ENCODE measurements around the gene FGF22. TPM values are rescaled to one million over a fixed set of nuclear protein-coding genes. Genes with fewer than 3 reads are reported as not detected.

The FGF22 gene
- total and polyA plus RNA-seq, 4 donors, result 0.08 TPM; not detected in 3

- H3K9ac ChIP-seq (ENCODE audit: low read depth in 1 of 2, low read length in 2 of 2), result no peak overlapping the region
- H3K36me3 ChIP-seq (ENCODE audit: control insufficient read depth in 4 of 4, insufficient read depth in 3 of 4, low read depth in 1 of 4, low read length in 3 of 4), result no peaks in the 10 kb centered on the region
- H3K27me3 ChIP-seq (ENCODE audit: control insufficient read depth in 4 of 4, insufficient read depth in 4 of 4, low read length in 3 of 4), result no peaks in the 10 kb centered on the region
- no peak overlapping the region for H3K27ac ChIP-seq (ENCODE audit: low read depth in 1 of 2, low read length in 2 of 2)
- H3K9me3 ChIP-seq (ENCODE audit: control insufficient read depth in 4 of 4, low read length in 3 of 4), result no peaks in the 10 kb centered on the region
- DNase-seq (ENCODE audit: low spot score), result no peak
- 79% methylated on average over 25 of the region's 25 CpGs for WGBS
- peaks cover 0 to 10% (median 6%) of the 10 kb centered on the region in 4 donors for H3K4me1 ChIP-seq (ENCODE audit: control insufficient read depth in 4 of 4, insufficient read depth in 4 of 4, low read length in 3 of 4)
- TF ChIP-seq, protein P1, sequence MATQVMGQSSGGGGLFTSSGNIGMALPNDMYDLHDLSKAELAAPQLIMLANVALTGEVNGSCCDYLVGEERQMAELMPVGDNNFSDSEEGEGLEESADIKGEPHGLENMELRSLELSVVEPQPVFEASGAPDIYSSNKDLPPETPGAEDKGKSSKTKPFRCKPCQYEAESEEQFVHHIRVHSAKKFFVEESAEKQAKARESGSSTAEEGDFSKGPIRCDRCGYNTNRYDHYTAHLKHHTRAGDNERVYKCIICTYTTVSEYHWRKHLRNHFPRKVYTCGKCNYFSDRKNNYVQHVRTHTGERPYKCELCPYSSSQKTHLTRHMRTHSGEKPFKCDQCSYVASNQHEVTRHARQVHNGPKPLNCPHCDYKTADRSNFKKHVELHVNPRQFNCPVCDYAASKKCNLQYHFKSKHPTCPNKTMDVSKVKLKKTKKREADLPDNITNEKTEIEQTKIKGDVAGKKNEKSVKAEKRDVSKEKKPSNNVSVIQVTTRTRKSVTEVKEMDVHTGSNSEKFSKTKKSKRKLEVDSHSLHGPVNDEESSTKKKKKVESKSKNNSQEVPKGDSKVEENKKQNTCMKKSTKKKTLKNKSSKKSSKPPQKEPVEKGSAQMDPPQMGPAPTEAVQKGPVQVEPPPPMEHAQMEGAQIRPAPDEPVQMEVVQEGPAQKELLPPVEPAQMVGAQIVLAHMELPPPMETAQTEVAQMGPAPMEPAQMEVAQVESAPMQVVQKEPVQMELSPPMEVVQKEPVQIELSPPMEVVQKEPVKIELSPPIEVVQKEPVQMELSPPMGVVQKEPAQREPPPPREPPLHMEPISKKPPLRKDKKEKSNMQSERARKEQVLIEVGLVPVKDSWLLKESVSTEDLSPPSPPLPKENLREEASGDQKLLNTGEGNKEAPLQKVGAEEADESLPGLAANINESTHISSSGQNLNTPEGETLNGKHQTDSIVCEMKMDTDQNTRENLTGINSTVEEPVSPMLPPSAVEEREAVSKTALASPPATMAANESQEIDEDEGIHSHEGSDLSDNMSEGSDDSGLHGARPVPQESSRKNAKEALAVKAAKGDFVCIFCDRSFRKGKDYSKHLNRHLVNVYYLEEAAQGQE (IDR thresholded peaks at IDR 0.05), result no peak
- TF ChIP-seq MAX (IDR thresholded peaks at IDR 0.05) (no peak), FOXA1 (IDR thresholded peaks at IDR 0.05) (no peak), HNF4G (IDR thresholded peaks at IDR 0.05) (no peak), FOXA2 (IDR thresholded peaks at IDR 0.05) (no peak), YY1 (IDR thresholded peaks at IDR 0.05) (no peak)
- TF ChIP-seq, protein P2, sequence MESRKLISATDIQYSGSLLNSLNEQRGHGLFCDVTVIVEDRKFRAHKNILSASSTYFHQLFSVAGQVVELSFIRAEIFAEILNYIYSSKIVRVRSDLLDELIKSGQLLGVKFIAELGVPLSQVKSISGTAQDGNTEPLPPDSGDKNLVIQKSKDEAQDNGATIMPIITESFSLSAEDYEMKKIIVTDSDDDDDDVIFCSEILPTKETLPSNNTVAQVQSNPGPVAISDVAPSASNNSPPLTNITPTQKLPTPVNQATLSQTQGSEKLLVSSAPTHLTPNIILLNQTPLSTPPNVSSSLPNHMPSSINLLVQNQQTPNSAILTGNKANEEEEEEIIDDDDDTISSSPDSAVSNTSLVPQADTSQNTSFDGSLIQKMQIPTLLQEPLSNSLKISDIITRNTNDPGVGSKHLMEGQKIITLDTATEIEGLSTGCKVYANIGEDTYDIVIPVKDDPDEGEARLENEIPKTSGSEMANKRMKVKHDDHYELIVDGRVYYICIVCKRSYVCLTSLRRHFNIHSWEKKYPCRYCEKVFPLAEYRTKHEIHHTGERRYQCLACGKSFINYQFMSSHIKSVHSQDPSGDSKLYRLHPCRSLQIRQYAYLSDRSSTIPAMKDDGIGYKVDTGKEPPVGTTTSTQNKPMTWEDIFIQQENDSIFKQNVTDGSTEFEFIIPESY (IDR thresholded peaks at IDR 0.05), result no peak
- no peak overlapping the region for H3K4me3 ChIP-seq (ENCODE audit: low read depth in 1 of 3, low read length in 3 of 3)
These were observed 43.1 kb downstream of the FGF22 start for GRCh38 chr19:682678-683320.

DNA sequence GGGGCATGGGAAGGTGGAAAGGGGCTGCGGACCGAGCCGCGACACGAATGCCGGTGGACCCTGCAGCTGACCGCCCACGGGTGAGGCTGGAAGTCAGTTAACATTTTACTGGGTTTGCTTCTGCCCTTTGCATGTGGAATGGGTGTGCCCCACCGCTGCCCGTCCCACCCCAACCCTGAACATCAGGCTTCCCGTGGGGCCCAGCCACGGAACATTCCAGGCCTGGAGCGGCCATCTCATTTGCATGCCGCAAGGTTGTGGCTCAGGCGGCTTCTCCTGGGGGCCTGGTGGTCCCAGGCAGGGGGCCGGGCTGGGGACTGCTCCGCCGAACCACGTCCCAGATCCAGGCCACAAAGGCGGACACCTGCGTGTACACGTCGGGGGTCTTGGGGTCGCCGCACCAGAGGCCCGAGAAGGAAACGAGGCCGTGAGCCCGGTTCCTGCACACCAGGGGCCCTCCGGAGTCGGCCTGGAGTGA is 45.8 kb downstream of the FGF22 start:
- no peak overlapping the region for H3K4me3 ChIP-seq (ENCODE audit: low read depth in 1 of 3, low read length in 3 of 3)
- peaks cover 0 to 2% (median 0%) of the 10 kb centered on the region in 4 donors for H3K4me1 ChIP-seq (ENCODE audit: control insufficient read depth in 4 of 4, insufficient read depth in 4 of 4, low read length in 3 of 4)
- H3K9me3 ChIP-seq (ENCODE audit: control insufficient read depth in 4 of 4, low read length in 3 of 4), result no peaks in the 10 kb centered on the region
- TF ChIP-seq FOXA2 (IDR thresholded peaks at IDR 0.05) (no peak), RXRA (IDR thresholded peaks at IDR 0.05) (no peak), SP1 (IDR thresholded peaks at IDR 0.05) (no peak), GABPA (IDR thresholded peaks at IDR 0.05 in 1 of 2, conservative IDR thresholded peaks at IDR 0.05 in 1 of 2) (no peak), NR2F2 (IDR thresholded peaks at IDR 0.05) (no peak)
- TF ChIP-seq, protein P3, sequence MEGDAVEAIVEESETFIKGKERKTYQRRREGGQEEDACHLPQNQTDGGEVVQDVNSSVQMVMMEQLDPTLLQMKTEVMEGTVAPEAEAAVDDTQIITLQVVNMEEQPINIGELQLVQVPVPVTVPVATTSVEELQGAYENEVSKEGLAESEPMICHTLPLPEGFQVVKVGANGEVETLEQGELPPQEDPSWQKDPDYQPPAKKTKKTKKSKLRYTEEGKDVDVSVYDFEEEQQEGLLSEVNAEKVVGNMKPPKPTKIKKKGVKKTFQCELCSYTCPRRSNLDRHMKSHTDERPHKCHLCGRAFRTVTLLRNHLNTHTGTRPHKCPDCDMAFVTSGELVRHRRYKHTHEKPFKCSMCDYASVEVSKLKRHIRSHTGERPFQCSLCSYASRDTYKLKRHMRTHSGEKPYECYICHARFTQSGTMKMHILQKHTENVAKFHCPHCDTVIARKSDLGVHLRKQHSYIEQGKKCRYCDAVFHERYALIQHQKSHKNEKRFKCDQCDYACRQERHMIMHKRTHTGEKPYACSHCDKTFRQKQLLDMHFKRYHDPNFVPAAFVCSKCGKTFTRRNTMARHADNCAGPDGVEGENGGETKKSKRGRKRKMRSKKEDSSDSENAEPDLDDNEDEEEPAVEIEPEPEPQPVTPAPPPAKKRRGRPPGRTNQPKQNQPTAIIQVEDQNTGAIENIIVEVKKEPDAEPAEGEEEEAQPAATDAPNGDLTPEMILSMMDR (IDR thresholded peaks at IDR 0.05; ENCODE audit: low read depth, low read length, missing input control), result no peak
- no peak overlapping the region for H3K27ac ChIP-seq (ENCODE audit: low read depth in 1 of 2, low read length in 2 of 2)
- WGBS, result 84% methylated on average over 31 of the region's 31 CpGs
- H3K36me3 ChIP-seq (ENCODE audit: control insufficient read depth in 4 of 4, insufficient read depth in 3 of 4, low read depth in 1 of 4, low read length in 3 of 4), result no peaks in the 10 kb centered on the region
- no peak for DNase-seq (ENCODE audit: low spot score)
- no peak overlapping the region for H3K9ac ChIP-seq (ENCODE audit: low read depth in 1 of 2, low read length in 2 of 2)
- no peaks in the 10 kb centered on the region for H3K27me3 ChIP-seq (ENCODE audit: control insufficient read depth in 4 of 4, insufficient read depth in 4 of 4, low read length in 3 of 4)

Data from liver (tissue), 9 donors.